OCI-M2 (cell line): Measurements from ENCODE around the gene RBM22.

ENCODE experiments used
- DNase-seq: peaks from one replicate; lab custom pipeline; 2025; ENCODE audit not compliant: unreplicated experiment; lab: John Stamatoyannopoulos, UW

Gene RBM22

DNA sequence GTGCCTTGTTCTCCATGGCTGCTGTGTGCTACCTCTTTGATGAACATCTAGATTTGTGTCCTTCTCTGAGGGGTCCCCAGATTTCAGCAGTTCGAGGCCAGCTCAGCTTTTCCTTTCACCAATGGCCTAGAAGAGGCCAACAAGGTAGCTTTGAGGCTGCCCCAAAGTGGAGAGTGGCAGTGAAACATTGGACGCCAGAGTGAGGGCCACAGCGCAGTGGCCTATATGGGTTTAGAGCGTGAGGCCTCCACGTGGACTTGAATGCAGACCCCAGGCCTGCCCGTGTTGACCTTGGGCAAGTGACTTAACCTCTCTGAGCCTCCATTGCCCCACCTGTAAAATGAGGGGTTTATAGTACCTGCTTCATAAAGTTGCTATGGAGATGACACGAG, 28.0 kb downstream of the RBM22 start:
- no peak for DNase-seq

DNA sequence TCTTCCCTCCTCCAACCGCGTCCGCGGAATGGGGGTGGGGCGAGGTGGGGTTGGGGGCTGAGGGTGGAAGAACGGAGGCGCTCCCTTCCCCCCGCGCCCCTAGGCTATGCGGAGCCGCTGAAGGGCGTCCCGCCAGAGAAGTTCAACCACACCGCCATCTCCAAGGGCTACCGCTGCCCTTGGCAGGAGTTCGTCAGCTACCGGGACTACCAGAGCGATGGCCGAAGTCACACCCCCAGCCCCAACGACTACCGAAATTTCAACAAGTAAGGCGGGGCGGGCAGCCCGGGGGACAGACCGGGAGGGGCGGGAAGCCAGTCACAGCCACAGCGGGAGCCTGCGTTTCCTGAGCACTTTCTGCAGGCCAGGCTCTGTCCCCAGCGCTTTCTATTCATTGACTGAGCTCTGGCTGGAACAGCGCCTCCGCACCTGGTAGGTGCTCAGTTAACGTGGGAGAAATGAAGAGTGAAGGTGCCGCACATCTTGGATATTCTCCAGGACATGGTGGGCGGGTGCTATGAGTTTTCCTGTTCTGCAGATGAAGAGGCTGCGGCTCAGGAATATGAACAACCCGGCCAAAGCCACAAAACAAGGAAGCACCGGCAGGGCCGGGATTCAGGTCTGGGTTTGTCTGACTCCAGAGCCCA, 28.5 kb downstream of the RBM22 start:
- DNase-seq, result no peak

DNA sequence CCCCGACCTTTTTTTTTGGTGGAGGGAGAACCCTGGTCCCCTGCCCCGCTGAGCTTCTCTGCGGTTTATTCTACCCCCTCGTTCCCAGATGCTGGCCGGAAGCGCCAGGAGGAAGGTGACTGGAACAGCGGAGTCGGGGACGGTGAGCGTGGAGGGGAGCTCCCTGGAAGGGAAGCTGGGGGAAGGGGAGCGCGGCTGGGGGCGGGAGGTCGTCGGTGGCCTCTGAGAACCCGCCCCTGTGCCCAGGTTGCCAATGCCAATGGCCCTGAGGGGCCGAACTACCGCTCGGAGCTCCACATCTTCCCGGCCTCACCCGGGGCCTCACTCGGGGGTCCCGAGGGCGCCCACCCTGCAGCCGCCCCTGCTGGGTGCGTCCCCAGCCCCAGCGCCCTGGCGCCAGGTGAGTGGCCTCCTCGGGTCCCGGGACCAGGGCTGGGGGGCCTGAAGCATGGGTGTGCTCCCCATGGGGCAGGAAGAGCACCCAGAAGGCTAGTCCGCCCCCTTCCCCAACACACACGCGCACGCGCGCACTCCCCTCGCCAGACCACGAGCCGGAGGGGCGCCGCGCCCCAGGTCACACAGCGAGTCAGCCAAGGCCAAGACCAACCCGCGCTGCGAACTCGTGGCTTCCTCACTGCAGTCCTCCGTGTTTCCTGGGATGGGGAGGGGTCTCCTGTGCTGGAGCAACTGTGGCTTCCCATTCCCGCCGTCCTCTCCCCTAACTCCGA, 29.2 kb downstream of the RBM22 start:
- DNase-seq, result no peak

- no peak for DNase-seq
Observed at GRCh38 chr5:150670948-150671310, 29.9 kb downstream of the RBM22 start.

DNA sequence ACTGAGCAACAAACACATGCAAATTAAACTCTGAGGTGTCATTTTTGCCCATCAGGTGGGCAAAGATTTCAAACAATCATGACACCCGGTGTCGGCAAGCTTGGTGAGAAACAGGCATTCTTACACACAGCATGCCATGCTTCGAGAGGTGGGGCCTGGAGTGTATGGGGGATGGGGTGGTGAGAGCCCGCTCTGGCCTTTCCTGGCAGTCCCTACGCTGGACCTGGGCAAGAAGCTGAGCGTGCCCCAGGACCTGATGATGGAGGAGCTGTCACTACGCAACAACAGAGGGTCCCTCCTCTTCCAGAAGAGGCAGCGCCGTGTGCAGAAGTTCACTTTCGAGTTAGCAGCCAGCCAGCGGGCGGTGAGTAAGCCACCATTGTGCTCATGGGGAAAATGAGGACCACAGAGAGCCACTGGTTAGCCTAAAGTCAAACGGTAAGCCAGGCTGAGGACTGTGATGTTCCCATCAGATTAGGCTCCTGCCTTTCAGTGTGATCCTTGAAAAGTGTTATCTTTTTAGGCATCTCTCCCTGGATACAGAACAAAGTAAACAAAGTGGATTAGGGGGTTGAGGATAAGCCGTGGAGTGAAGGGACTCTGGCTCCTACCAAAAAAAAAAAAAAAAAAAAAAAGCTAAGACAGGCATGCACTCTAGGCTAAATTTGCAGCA, 30.5 kb downstream of the RBM22 start:
- DNase-seq, result no peak

- DNase-seq, result no peak
Observed at GRCh38 chr5:150665044-150665443, 35.8 kb downstream of the RBM22 start.

DNA sequence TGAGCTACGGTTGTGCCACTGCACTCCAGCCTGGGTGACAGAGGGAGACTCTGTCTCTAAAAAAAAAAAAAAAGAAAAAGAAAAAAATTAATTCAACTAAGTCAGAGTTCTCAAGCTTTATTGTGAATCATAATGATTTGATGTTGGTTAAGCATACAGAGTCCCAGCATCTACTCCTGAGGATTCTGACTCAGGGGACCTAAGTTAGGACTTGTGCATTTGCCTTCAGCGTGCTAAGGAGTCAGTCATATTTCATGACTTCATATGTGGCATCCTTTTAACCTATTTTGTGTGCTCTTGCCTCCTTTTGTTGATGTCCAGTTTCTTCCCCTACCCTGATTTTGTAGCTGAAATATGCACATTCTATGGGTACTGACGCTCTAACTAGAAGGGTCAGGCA, 36.9 kb downstream of the RBM22 start:
- DNase-seq, result no peak

DNA sequence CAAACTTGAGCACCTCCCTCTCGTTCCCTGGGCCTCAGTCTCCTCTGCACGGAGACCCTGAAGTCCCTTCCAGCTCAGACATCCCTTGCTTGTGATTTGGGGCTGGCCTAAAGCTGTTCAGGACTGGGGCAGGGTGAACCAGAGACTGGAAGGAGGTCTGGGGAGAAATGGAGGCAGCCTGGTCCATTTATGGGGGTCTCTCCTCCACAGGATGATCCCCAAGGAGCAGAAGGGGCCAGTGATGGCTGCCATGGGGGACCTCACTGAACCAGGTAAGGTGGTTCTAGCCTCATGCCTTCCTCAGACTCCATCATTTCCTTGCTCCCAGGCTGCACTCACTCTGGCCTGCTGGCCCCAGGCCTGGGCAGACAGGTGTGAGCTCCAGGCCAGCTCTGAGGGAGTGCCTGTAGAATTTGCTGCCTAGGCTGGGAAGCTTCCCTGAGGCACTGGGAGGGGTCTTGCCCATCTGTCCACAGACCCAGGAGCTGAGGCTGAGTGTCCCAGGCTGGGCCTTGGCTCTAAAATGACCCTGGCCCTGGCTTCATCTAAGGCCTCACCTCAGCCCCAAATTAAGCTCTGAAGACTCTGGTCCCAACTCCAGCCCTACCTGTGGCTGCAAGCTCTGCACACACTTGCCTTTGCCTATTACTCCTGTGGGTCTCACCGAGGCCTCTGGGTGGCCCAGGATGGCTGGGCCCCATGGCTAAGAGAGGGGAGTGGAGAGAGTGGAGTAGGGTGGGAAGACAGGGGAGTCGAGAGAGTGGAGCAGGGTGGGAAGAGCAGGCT, 37.9 kb downstream of the RBM22 start:
- no peak for DNase-seq

DNA sequence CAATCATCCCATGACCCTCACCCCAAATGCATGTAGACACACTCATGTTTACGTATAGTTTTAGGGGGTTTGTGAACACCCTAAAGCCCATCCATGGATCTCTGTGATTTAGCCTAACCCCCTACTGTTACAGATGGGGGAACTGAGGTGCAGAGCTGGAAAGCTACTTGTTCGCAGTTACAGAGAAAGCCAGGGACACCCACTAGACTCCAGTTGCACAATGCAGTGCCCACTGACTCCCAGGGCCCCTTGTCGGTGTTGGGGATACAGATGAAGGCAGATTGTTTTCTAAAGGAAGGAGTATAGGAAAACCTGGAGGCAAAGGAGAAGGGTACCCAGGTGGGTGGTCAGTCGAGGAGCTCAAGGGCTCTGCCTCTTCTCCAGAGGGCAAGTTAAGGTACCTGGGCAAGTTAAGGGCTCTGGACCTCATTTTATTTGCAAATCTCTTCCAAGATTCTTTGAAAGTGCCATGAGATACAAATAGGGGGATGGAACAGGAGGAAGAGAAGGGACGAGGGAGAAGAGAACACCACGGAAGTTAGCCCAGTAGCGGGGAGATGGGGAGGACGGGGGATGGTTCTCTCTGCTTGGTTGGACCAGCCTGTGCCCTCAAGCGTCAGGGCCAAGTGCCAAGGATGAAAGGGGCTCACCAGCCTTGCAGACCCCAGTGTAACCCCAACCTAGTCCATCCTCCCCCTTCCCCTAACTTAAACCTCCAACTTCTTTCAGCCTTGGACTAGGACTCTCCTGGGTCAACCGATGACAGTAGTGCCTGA, 38.9 kb downstream of the RBM22 start:
- no peak for DNase-seq

- DNase-seq, result no peak
Observed at GRCh38 chr5:150661086-150661485, 39.8 kb downstream of the RBM22 start, which contains the start of gene MYOZ3. MYOZ3 (plus strand) TSS chr5:150661251; CDS start chr5:150662942, 1,691 bp downstream.

GRCh38 chr5:150660108-150660831, 40.6 kb downstream of the RBM22 start:
- no peak for DNase-seq

DNA sequence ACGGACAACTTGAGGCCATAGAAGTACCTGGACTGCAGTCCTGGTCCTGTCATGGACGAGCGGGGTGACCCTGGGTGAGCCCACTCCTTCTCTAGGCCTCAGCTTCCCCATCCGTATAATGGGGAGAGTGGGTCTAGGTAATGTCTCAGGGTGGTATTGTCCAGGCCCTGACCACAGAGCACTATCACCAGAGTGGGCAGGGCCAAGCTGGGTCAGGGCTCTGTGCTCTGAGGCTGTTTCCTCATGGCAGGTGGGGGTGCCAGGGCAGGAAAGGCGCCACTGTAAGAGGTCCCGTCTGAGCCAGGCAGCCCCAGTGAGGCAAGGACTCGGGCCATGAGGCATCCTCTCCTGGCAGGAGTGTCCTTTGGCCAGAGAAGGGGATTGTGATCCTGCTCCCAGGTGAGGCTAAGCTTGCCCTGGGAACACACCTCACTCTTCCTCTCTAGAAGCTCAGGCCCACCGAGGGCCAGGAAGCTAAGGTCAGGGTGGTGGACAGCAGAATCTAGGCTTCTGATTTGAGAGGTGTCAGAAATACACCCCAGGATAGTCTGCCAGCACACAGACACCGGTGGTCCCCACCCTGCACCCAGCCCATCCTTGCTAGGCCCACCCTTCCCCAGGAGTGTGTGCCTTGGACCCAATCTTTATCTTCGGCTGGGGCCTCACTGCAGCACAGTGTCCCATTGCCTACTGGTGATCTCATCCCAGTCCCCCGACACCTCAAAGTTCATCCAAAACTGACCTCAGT, 41.3 kb downstream of the RBM22 start:
- DNase-seq, result no peak

GRCh38 chr5:150658699-150659265, 42.1 kb downstream of the RBM22 start:
- DNase-seq, result no peak

DNA sequence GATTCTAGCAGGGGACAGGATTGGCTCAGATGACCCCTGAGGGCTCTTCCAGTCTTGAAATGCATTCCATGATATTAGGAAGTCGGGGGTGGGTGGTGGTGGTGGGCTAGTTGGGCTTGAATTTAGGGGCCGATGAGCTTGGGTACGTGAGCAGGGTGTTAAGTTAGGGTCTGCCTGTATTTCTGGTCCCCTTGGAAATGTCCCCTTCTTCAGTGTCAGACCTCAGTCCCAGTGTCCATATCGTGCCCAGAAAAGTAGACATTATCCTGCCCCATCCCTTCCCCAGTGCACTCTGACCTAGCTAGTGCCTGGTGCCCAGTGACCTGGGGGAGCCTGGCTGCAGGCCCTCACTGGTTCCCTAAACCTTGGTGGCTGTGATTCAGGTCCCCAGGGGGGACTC, 42.7 kb downstream of the RBM22 start:
- DNase-seq, result no peak

GRCh38 chr5:150656191-150657132, 44.4 kb downstream of the RBM22 start:
- no peak for DNase-seq

DNA sequence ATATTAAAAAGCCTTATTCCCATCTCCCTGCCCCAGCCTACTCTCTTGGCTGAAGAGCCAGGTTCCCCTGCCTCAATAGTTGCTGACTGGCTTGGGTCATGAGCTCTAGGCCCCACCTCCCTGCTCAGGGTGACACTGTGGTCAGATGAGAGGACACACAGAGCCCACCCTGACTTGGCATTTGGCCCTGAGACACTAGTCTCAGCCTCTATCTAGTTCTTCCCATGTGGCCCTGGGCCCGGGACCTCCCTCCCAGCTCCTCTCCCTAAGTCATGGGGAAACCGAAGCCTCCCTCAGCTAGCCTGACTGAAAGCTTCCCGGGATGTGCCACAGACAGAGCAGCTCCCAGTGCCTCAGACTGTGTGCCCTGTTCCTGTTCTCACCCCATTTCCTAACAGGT, 45.6 kb downstream of the RBM22 start:
- no peak for DNase-seq

DNA sequence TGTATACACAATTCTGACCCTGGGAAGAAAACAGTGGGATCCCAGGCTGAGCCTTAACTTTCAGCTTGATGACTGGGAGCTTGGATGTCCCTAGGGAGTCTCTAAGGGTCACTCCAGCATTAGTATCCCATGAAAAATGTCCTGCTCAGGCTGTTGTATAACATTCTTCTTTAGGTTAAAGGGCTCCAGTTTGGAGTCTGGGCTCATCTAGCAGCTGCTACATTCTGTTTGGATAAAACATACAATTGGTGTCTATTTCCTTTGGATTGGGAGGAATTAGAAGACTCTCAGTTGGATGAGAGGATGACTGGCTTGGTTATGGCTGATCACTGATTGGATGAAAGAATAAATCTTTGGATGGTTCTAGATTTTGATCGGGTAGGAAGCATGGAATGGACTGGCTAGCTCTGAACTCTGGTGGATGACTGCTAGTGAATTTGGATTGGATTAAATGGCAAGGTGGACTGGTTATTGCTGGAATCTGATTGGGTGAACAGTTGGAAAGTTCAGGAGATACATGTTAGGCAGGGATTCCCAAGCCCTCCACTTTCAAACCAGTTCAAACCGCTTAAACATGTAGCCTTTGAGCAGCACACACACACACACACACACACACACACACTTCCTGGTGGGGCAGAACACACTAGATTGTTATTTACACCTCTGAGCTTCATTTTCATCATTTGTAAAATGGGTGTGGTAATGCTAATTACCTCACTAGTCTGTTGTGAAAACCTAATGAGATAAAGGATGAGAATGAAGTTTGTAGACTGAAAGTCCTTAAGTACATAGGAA, 46.9 kb downstream of the RBM22 start:
- DNase-seq, result no peak
